Esophagus squamous epithelium (tissue), 4 donors: ENCODE results near the gene BACE2.

Experiments used
- CTCF ChIP-seq, 6 experiments: fragments of 450-650 bp in 4 of 6; fragments of 200-600 bp in 2 of 6; sonication (generic) in 2 of 6; IDR thresholded peaks; one replicate each; pipeline ENCODE4 v1.5.1; 2016 to 2019; ENCODE audit warnings: antibody characterized with exemption in 6 of 6, mild to moderate bottlenecking in 4 of 6, moderate library complexity in 4 of 6
- POLR2A ChIP-seq, 4 donors: fragments of 450-650 bp; IDR thresholded peaks; one replicate each; pipeline ENCODE4 v1.6.1; 2017; ENCODE audit warnings: antibody characterized with exemption in 4 of 4, mild to moderate bottlenecking in 4 of 4, moderate library complexity in 3 of 4

GRCh38 chr21:41147096-41147978, 20.6 kb upstream of the BACE2 start:
- TF ChIP-seq CTCF (IDR thresholded peaks at IDR 0.05) = no peak
- no peak for TF ChIP-seq POLR2A (IDR thresholded peaks at IDR 0.05)
